ENCODE results near the gene ZFP36L1. TPM values are rescaled to one million over a fixed set of nuclear protein-coding genes. Genes with fewer than 3 reads are reported as not detected.
A peak's percentile ranks its signal among the peaks of the same experiment; 100 is the strongest.

Gene ZFP36L1
- total and polyA plus RNA-seq, 10 of the 15 experiments (the other 5 are each of a cell fraction or from before 2014, with no cell fraction given) = 22.0 to 184 (median 66.1) TPM

- TF ChIP-seq SUPT20H (IDR thresholded peaks at IDR 0.05; ENCODE audit: borderline replicate concordance, control insufficient read depth, low read depth, low read length) = no peak
- TF ChIP-seq WRNIP1 (IDR thresholded peaks at IDR 0.05; ENCODE audit: borderline replicate concordance, low read depth, low read length) = 0 out of 2 replicates have a peak, but pooled peaks have one; percentile 66
- TF ChIP-seq SIX5 (IDR thresholded peaks at IDR 0.05; ENCODE audit: low read depth, low read length, severe bottlenecking) = no peak
- 0 out of 2 replicates have a peak, but pooled peaks have one; percentile 17 for TF ChIP-seq RB1 (IDR thresholded peaks at IDR 0.05; ENCODE audit: borderline replicate concordance)
- no peak for TF ChIP-seq CEBPB (IDR thresholded peaks at IDR 0.05; ENCODE audit: borderline replicate concordance in 1 of 2, low read depth in 2 of 2, low read length in 2 of 2)
- no peak for TF ChIP-seq YY1 (IDR thresholded peaks at IDR 0.05; ENCODE audit: low read depth, low read length)
- no peak for TF ChIP-seq IRF5 (IDR thresholded peaks at IDR 0.05; ENCODE audit: borderline replicate concordance)
- no peak for TF ChIP-seq NR2C1 (IDR thresholded peaks at IDR 0.05)
- 0 out of 2 replicates have a peak, but pooled peaks have one; percentile 13 for TF ChIP-seq POLR2AphosphoS5 (IDR thresholded peaks at IDR 0.05; ENCODE audit: low read length)
- no peak for TF ChIP-seq MEF2B (IDR thresholded peaks at IDR 0.05; ENCODE audit: partially characterized antibody, poor library complexity, severe bottlenecking)
- TF ChIP-seq ZBED1 (IDR thresholded peaks at IDR 0.05; ENCODE audit: borderline replicate concordance) = no peak
- no peak for TF ChIP-seq ETV6 (conservative IDR thresholded peaks at IDR 0.05 in 1 of 2, IDR thresholded peaks at IDR 0.05 in 1 of 2; ENCODE audit: borderline replicate concordance in 1 of 2, low read depth in 1 of 2)
- no peak for TF ChIP-seq RAD51 (IDR thresholded peaks at IDR 0.05)
- TF ChIP-seq RAD21 (IDR thresholded peaks at IDR 0.05; ENCODE audit: insufficient read depth, low read depth, low read length) = no peak
- no peak for TF ChIP-seq CHD2 (IDR thresholded peaks at IDR 0.05; ENCODE audit: borderline replicate concordance, low read depth, low read length)
- no peak for TF ChIP-seq EED (IDR thresholded peaks at IDR 0.05; ENCODE audit: low read depth)
Measured at GRCh38 chr14:68814238-68814538, 21.3 kb upstream of the ZFP36L1 start (continued).

Data from GM12878 (cell line).